ENCODE data around the gene SLC7A9. TPM values are rescaled to one million over a fixed set of nuclear protein-coding genes. Genes with fewer than 3 reads are reported as not detected.

Gene SLC7A9
- total RNA-seq, 2 donors from 2014 or later: 3.0 TPM; not detected in 1

DNA sequence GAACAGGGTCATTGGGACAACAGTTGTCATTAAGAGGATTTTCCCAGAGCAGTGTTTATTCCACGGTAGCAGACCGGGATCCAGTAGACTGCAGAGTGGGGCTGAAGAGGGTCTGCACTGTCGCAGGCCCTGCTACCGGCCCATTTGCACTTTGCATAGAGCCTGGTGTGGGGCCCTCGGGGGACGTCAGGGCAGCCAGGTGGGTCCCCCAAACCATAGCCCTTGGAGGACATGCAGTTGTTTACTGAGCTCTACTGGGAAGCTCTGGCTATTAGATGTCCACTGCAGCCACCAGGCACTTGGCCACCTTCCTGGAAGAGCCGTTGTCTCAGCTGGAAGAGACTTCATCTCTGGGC lies 45.8 kb downstream of the SLC7A9 start:
- no peak for DNase-seq
- Histone ChIP-seq H3K27me3 (no peaks in the 10 kb centered on the region), H3K9ac (ENCODE audit: low read depth in 2 of 2, low read length in 2 of 2) (no peak overlapping the region), H3K4me3 (no peak overlapping the region), H3K9me3 (no peaks in the 10 kb centered on the region), H3K36me3 (no peaks in the 10 kb centered on the region), H3K27ac (no peak overlapping the region), H3K4me1 (no peaks in the 10 kb centered on the region)
- TF ChIP-seq, protein P1, sequence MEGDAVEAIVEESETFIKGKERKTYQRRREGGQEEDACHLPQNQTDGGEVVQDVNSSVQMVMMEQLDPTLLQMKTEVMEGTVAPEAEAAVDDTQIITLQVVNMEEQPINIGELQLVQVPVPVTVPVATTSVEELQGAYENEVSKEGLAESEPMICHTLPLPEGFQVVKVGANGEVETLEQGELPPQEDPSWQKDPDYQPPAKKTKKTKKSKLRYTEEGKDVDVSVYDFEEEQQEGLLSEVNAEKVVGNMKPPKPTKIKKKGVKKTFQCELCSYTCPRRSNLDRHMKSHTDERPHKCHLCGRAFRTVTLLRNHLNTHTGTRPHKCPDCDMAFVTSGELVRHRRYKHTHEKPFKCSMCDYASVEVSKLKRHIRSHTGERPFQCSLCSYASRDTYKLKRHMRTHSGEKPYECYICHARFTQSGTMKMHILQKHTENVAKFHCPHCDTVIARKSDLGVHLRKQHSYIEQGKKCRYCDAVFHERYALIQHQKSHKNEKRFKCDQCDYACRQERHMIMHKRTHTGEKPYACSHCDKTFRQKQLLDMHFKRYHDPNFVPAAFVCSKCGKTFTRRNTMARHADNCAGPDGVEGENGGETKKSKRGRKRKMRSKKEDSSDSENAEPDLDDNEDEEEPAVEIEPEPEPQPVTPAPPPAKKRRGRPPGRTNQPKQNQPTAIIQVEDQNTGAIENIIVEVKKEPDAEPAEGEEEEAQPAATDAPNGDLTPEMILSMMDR (IDR thresholded peaks at IDR 0.05): no peak
- intact Hi-C loops (cut with DNase I): no loop called here

DNA sequence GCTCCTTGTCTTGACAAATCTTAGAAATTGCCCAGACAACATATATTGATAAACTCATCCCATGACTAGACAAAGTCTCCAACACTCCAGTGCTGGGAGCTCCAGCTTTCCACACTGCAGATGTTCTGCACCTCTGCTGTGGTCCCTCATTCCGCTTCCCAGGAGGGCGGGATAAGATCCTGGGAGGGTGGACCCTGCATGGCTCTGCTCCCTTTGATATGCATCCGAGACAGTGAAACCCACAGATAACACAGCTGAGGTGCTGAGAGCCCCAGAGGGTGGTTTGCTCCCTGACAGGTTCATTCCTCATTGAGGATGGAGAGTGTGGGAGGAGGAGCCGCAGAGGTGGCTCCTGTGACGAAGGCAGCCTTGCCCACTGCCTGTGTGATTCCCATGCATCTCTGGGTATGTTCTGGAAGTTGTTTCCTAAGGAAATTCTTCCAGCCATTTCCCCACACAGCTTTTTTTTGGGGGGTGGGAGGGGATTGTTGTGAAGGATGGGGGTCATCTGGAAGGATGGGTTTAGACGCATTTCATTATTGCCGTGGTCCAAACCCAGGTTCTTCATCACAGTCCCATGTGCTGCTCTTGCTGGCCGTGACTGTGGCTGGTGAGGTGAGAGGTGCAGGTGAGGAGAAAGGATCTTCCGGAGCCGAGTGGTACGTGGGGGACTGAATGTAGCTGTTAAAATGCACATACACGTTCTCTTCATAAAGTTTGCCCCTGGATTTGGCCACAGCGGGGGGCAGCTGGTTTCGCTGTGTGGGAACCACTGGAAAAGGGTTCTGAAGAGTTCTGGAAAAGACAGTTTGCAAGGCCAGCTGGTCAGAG lies 46.4 kb downstream of the SLC7A9 start:
- no peak overlapping the region for H3K27ac ChIP-seq
- TF ChIP-seq, protein P1 (IDR thresholded peaks at IDR 0.05): no peak
- no peak overlapping the region for H3K4me3 ChIP-seq
- no peaks in the 10 kb centered on the region for H3K9me3 ChIP-seq
- no peaks in the 10 kb centered on the region for H3K27me3 ChIP-seq
- intact Hi-C loops (cut with DNase I): no loop called here
- no peaks in the 10 kb centered on the region for H3K36me3 ChIP-seq
- DNase-seq: no peak
- no peak overlapping the region for H3K9ac ChIP-seq (ENCODE audit: low read depth in 2 of 2, low read length in 2 of 2)
- no peaks in the 10 kb centered on the region for H3K4me1 ChIP-seq

DNA sequence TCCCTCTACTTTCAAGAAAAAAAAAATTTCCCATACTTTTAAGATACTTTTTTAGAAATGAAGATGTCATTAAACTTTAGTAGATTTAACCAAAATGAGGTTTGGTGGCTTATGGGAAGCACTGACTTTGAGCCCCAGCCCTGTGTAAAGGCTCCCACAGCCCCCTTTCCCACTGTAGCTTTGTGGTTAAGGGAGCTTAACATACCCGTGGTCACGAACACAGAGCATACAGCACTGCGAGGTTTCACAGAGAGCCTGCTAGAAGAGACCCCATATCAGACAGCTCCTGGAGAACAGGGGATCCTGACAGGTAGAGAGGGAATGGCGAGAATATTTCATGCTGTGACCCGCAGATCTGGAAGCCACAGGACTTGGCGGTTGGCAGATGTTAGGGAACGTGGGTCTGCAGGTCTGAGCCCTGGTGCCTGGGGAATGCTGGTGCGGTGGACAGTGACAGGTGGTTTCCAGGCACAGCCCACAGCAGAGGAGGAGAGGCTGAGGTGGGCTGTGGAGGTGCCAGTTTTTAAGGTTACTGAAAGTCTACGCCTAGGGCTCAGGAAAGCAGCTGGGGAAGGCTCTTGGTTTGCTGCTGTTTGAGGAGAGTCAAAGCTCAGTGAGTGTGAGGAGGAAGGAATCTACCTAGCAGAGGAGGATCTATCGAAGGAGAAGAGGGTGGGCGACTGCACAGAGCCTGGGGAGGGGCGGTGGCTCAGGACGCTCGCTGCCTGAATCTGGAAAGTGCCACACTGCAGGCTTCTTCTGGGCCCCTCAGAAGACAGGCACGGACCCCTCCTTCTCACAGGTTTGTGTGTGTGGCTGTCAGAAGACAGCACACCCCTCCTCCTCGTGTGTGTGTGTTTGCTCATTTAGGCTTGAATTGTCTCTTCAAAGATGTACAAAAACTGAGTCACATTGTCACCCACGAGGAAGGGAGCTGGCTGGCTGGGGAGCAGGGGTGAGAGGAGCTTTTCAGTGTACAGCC lies 49.9 kb downstream of the SLC7A9 start:
- Histone ChIP-seq H3K9ac (ENCODE audit: low read depth in 2 of 2, low read length in 2 of 2) (no peak overlapping the region), H3K4me3 (no peak overlapping the region), H3K27ac (no peak overlapping the region), H3K4me1 (no peaks in the 10 kb centered on the region), H3K27me3 (no peaks in the 10 kb centered on the region), H3K9me3 (no peaks in the 10 kb centered on the region), H3K36me3 (no peaks in the 10 kb centered on the region)
- TF ChIP-seq, protein P1 (IDR thresholded peaks at IDR 0.05): no peak
- intact Hi-C loops (cut with DNase I): no loop called here
- no peak for DNase-seq

DNA sequence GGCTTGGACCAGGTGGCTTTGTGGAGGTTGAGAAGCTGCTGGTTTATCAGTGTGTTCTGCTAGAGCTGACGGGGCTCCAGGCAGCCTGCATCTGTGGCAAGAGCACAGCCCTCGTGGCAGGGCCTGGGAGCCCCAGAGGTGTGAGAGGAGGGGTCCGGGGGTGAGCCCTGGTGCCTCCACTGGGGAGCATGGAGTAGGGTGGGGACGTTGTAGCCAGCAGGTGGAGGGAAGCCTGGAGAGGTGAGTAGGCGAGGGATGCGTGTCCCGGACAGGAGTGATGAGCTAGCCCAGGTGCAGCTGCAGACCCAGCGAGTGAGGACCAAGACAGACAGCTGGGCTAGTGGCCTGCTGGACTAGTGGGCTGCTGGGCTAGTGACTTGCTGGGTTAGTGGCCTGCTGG lies 51.0 kb downstream of the SLC7A9 start:
- intact Hi-C loops (cut with DNase I): no loop called here
- Histone ChIP-seq H3K27me3 (no peaks in the 10 kb centered on the region), H3K4me1 (no peaks in the 10 kb centered on the region), H3K36me3 (no peaks in the 10 kb centered on the region), H3K9ac (ENCODE audit: low read depth in 2 of 2, low read length in 2 of 2) (no peak overlapping the region), H3K4me3 (no peak overlapping the region), H3K9me3 (no peaks in the 10 kb centered on the region), H3K27ac (no peak overlapping the region)
- DNase-seq: no peak
- TF ChIP-seq, protein P1 (IDR thresholded peaks at IDR 0.05): no peak

DNA sequence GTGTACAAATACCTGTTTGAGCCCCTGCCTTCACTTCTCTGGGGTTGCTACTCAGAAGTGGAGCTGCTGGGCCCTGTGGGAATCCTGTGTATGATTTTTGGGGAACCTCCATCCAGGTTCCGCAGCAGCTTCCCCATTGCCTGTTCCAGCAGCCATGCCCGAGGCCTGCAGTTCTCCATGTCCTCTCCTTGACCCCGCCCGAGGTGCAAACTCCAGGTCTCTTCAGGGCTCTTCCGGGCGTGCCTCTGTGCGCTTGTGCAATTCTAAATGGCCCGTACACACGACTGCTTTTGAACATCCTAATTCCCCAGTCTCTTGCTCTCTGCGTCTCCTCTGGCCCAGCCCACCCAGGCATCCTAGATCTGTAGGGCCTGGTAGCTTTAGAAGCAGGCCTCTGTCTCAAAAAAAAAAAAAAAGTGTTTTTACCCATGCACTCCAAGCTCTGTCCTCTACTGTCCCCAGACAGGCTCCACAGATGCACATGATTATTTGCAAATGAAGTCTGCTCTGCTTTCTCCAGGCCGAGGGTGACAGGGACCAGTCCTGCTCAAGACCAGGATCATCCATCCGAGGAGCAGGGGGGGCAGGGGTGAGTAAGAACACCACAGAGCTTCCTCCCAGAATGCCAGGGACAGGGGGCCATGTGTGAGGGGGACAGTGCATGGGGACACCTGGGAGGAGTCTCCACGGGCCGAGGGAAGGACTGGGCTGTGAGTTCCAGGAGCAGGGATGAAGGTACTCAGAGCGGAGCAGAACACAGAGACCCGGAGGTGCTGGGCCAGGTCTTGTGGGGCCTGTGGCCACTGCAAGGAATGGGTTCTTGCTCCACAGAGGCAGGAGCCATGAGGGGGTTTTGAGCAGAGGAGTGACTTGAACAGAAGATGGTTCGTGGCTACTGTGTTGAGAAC lies 51.7 kb downstream of the SLC7A9 start:
- DNase-seq: no peak
- no peaks in the 10 kb centered on the region for H3K27me3 ChIP-seq
- intact Hi-C loops (cut with DNase I): no loop called here
- H3K4me3 ChIP-seq: no peak overlapping the region
- H3K36me3 ChIP-seq: no peaks in the 10 kb centered on the region
- H3K9ac ChIP-seq (ENCODE audit: low read depth in 2 of 2, low read length in 2 of 2): no peak overlapping the region
- TF ChIP-seq, protein P1 (IDR thresholded peaks at IDR 0.05): no peak
- H3K4me1 ChIP-seq: no peaks in the 10 kb centered on the region
- no peaks in the 10 kb centered on the region for H3K9me3 ChIP-seq
- H3K27ac ChIP-seq: no peak overlapping the region
